NCI-H524 (cell line): Measurements from ENCODE around the gene PIK3C2G.
A peak's percentile ranks its signal among the peaks of the same experiment; 100 is the strongest.

Experiments used
- DNase-seq, 2 experiments: peaks; one replicate each; lab custom pipeline; 2025; lab: John Stamatoyannopoulos, UW

Gene PIK3C2G

GRCh38 chr12:18552829-18553228 is 291.5 kb downstream of the PIK3C2G start:
- DNase-seq = peak; percentile 9 to 84

GRCh38 chr12:18556161-18556560 is 294.8 kb downstream of the PIK3C2G start:
- DNase-seq = peak; percentile 55 to 94

GRCh38 chr12:18559242-18559641 is 297.9 kb downstream of the PIK3C2G start:
- DNase-seq = no peak

- no peak for DNase-seq
These were observed 301.2 kb downstream of the PIK3C2G start for GRCh38 chr12:18562531-18562930.

GRCh38 chr12:18564306-18564705 is 303.0 kb downstream of the PIK3C2G start:
- no peak for DNase-seq

GRCh38 chr12:18567787-18568186 is 306.5 kb downstream of the PIK3C2G start:
- peak; percentile 65 to 89 for DNase-seq

DNA sequence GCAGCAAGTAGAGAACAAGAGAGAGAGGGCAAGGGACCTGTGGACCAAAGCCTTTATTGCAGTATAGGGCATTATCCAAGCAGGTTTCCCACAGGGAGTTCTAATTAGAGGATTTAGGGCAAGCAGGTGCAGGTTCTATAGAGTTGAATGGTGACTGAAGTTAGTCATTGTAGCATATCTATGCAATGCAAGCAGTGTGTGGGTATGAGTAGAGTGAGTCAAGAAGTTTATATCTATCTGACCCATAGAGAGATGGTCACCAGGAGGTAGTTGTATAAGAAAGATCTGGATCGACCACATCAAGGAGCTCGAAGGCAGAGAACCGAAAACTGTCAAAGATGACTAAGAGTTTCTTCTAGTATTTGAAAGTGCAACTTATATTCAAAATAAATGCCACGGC is 309.2 kb downstream of the PIK3C2G start:
- no peak for DNase-seq

DNA sequence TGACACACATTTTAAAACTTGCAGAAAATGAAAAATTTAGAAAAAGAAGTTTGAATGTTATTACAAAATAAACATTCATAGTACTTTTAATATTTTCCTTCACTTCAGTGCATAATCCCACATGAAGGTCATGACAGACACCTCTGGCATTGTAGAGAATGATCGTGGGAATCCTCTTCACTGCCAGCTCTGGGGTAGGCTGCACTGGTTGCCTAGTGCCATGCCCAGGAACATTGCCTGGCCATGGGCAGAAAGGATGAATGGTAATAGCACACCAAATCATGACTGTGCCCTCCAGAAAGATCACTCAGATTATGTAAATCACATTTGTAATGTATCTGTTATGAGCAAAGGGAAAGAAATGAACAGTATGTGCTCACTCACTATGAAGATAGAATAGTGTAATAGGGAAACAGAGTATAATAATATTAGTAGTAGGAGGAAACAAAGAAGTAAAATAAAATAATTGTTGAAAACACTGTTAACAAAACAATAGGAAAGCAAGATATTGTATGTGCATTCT is 314.8 kb downstream of the PIK3C2G start:
- no peak for DNase-seq

DNA sequence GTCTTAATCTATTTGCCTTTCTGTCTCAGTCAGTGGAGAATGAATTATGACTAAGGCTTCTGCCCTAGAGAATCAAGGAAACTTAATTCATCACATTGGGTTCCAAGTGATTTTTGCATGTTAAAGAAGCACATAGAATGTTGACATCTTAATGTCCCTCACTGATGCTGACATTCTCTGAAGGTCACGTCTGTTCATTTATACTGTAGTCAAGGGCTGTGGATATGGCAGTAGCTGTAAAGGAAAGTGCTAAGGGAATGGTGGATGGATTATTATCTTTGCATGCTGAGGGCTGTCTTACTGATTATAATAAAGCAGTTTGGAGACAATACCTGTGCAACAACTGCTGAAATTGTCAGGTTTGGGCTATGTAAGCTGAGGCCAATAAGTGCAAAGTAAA is 315.3 kb downstream of the PIK3C2G start:
- DNase-seq = no peak

- no peak for DNase-seq
These were observed 316.9 kb downstream of the PIK3C2G start for GRCh38 chr12:18578191-18578590.

GRCh38 chr12:18580291-18580690 is 319.0 kb downstream of the PIK3C2G start:
- peak in 1 of 2 experiments; percentile 44 for DNase-seq

GRCh38 chr12:18580706-18581105 is 319.4 kb downstream of the PIK3C2G start:
- DNase-seq = no peak

DNA sequence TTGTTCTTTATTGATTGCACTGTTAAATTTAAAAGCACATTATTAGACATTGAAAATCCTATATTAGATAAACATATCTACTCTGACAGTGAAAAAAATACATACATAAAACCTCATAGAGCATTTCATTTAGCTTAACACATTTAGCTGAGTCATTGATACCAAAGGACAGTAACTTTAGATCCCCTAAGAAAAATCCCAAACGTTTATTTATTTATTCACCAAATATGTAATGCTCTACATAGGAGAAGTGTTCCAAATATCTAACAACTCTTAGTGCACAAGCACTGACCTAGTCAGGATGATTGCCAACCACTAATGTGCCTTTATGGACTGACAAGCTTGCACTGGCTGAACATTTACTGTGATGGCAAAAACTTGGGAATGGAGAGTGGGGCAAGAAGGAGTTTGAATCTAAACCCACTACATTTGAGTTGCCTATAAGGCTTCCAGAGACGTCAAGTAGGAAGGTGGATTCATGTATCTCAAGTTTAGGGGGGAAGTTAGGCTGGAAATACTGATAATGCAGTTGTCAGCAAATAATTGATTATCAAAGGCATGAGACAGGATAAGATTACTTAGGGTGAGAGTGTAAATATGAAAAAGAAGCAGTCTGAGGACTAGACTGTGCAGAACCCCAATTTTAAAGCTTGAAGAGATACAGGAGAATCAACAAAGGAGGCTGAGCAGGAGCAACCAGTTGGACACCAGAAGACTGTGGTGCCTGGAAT is 320.1 kb downstream of the PIK3C2G start:
- DNase-seq = no peak

- DNase-seq = no peak
These were observed 322.3 kb downstream of the PIK3C2G start for GRCh38 chr12:18583655-18584054.

GRCh38 chr12:18586581-18586980 is 325.3 kb downstream of the PIK3C2G start:
- no peak for DNase-seq

- no peak for DNase-seq
These were observed 328.0 kb downstream of the PIK3C2G start for GRCh38 chr12:18589316-18589715.

DNA sequence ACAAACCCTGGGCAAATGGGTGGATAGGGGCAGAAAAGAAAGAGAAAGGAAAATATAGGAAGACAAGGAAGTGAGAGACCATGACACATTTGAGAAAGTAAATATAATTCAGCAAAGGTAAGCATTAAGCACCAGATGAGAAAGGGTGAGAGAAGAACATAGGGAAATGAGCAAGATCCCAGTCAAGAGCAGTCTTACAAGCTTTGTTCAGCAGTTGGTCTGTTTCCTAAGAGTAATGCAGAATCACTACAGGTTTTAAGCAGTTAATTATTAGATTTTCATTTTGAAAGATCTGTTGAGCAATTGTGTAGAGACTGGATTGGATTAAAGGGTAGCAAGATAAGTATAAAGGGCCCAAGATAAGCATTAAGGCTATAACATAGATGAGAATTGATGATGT is 330.2 kb downstream of the PIK3C2G start:
- DNase-seq = no peak

DNA sequence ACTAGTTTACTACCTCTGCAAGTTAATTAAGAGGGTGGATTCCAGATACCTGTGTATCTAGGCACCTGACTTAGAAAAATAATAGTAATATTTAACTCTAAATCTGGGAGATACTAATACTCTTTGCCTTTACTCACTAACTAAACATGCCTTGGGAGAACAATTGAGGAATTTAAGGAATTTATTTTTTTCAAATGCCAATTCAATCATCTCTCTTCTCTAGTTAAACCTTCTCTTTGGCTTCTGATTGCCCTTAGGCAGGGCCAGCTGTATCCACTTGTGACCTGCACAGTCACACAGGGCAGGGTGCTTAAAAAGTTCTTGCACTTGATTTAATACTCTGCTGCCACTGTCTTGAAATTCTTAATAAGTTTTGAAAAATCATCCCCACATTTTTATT is 334.1 kb downstream of the PIK3C2G start:
- DNase-seq = no peak

GRCh38 chr12:18601962-18602361 is 340.6 kb downstream of the PIK3C2G start:
- DNase-seq = no peak

GRCh38 chr12:18612971-18613370 is 351.7 kb downstream of the PIK3C2G start:
- DNase-seq = no peak

DNA sequence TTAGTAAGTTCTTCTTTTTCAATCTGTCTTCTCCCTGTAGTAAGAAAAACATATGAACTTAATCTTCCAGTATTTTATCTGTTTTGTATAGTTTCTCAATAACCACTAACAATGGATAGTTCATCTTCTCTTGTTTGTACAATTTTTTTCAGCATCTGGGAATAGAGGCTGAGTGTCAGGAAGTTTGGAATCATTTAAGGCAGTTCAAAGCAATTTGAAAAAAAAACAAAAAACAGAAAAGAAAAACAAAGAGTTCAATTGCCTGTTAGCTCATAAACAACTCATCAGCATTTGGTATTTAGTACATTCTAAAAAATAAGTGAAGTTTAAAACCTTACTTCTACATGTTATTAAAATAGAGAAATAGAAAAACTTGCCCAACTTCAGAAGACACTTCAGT is 359.7 kb downstream of the PIK3C2G start:
- DNase-seq = no peak

GRCh38 chr12:18629445-18629844 is 368.1 kb downstream of the PIK3C2G start:
- DNase-seq = no peak

GRCh38 chr12:18629916-18630315 is 368.6 kb downstream of the PIK3C2G start:
- no peak for DNase-seq

GRCh38 chr12:18631339-18631738 is 370.0 kb downstream of the PIK3C2G start:
- DNase-seq = no peak
